Liver (tissue), 9 donors: ENCODE results near the gene ARHGEF40. TPM values are rescaled to one million over a fixed set of nuclear protein-coding genes. Genes with fewer than 3 reads are reported as not detected.

Experiments
- DNase-seq: peaks from one replicate; pipeline ENCODE4 v3.0.0-alpha.2; 2017; ENCODE audit warnings: low spot score
- H3K27ac ChIP-seq, 2 donors: one replicate each; pipeline ENCODE4 v1.7.0; 2013; ENCODE audit warnings: inconsistent platforms in 2 of 2, low read length in 2 of 2, control low read depth in 1 of 2, low read depth in 1 of 2, mild to moderate bottlenecking in 1 of 2
- H3K27me3 ChIP-seq, 4 donors: one replicate each; pipeline versions ENCODE4 v1.6.1 to v1.7.0; 2013; ENCODE audit warnings: low read length in 3 of 4, inconsistent platforms in 1 of 4, mild to moderate bottlenecking in 1 of 4, moderate library complexity in 1 of 4; ENCODE audit not compliant: control insufficient read depth in 4 of 4, insufficient read depth in 4 of 4
- H3K36me3 ChIP-seq, 4 donors: one replicate each; pipeline versions ENCODE4 v1.6.1 to v1.7.0; 2013; ENCODE audit warnings: low read length in 3 of 4, mild to moderate bottlenecking in 3 of 4, low read depth in 1 of 4, moderate library complexity in 1 of 4; ENCODE audit not compliant: control insufficient read depth in 4 of 4, insufficient read depth in 3 of 4
- H3K4me1 ChIP-seq, 4 donors: one replicate each; pipeline versions ENCODE4 v1.6.1 to v1.7.0; 2013; ENCODE audit warnings: low read length in 3 of 4, mild to moderate bottlenecking in 3 of 4, moderate library complexity in 1 of 4; ENCODE audit not compliant: control insufficient read depth in 4 of 4, insufficient read depth in 4 of 4
- H3K4me3 ChIP-seq, 3 donors: one replicate each; pipeline versions ENCODE4 v1.6.1 to v1.7.0; 2013; ENCODE audit warnings: low read length in 3 of 3, control low read depth in 1 of 3, low read depth in 1 of 3, mild to moderate bottlenecking in 1 of 3
- H3K9ac ChIP-seq, 2 donors: one replicate each; pipeline ENCODE4 v1.7.0; 2013; ENCODE audit warnings: low read length in 2 of 2, mild to moderate bottlenecking in 2 of 2, moderate library complexity in 2 of 2, control low read depth in 1 of 2, low read depth in 1 of 2
- H3K9me3 ChIP-seq, 4 donors: one replicate each; pipeline versions ENCODE4 v1.6.1 to v1.7.0; 2013; ENCODE audit warnings: low read length in 3 of 4; ENCODE audit not compliant: control insufficient read depth in 4 of 4
- ATF3 ChIP-seq: IDR thresholded peaks from 2 replicates; pipeline ENCODE4 v1.6.1; 2016; ENCODE audit warnings: antibody characterized with exemption
- CTCF ChIP-seq: fragments of 150-350 bp; IDR thresholded peaks from 2 replicates; pipeline ENCODE4 v1.5.1; 2017; ENCODE audit warnings: improper control_type of control experiment, low read depth, low read length; ENCODE audit not compliant: missing input control
- EGR1 ChIP-seq, 2 donors: IDR thresholded peaks; 2 replicates each; pipeline ENCODE4 v1.6.1; 2016 to 2018; ENCODE audit warnings: antibody characterized with exemption in 2 of 2, low read depth in 2 of 2
- FOXA1 ChIP-seq: IDR thresholded peaks from 2 replicates; pipeline ENCODE4 v1.6.1; 2016; ENCODE audit warnings: antibody characterized with exemption
- FOXA2 ChIP-seq: IDR thresholded peaks from 2 replicates; pipeline ENCODE4 v1.6.1; 2016; ENCODE audit warnings: antibody characterized with exemption
- GABPA ChIP-seq, 2 donors: IDR thresholded peaks in 1 of 2; conservative IDR thresholded peaks in 1 of 2; 2 replicates each; pipeline ENCODE4 v1.6.1; 2016; ENCODE audit warnings: antibody characterized with exemption in 2 of 2, mild to moderate bottlenecking in 1 of 2, moderate library complexity in 1 of 2
- HNF4A ChIP-seq, 2 donors: conservative IDR thresholded peaks; 2 replicates each; pipeline ENCODE4 v1.6.1; 2016; ENCODE audit warnings: antibody characterized with exemption in 2 of 2, mild to moderate bottlenecking in 2 of 2
- HNF4G ChIP-seq: IDR thresholded peaks from 2 replicates; pipeline ENCODE4 v1.6.1; 2016; ENCODE audit warnings: antibody characterized with exemption
- JUND ChIP-seq, 2 donors: IDR thresholded peaks; 2 replicates each; pipeline ENCODE4 v1.6.1; 2016; ENCODE audit warnings: antibody characterized with exemption in 2 of 2
- MAX ChIP-seq: IDR thresholded peaks from 2 replicates; pipeline ENCODE4 v1.6.1; 2016; ENCODE audit warnings: antibody characterized with exemption
- RAD21 ChIP-seq, 2 donors: IDR thresholded peaks; 2 replicates each; pipeline ENCODE4 v1.6.1; 2016; ENCODE audit warnings: antibody characterized with exemption in 2 of 2, mild to moderate bottlenecking in 2 of 2
- REST ChIP-seq: IDR thresholded peaks from 2 replicates; pipeline ENCODE4 v1.6.1; 2016; ENCODE audit warnings: antibody characterized with exemption, mild to moderate bottlenecking
- RXRA ChIP-seq, 2 donors: IDR thresholded peaks; 2 replicates each; pipeline ENCODE4 v1.6.1; 2017 to 2018; ENCODE audit warnings: antibody characterized with exemption in 2 of 2, mild to moderate bottlenecking in 1 of 2
- SP1 ChIP-seq: IDR thresholded peaks from 2 replicates; pipeline ENCODE4 v1.6.1; 2018; ENCODE audit warnings: antibody characterized with exemption, mild to moderate bottlenecking
- TAF1 ChIP-seq: conservative IDR thresholded peaks from 2 replicates; pipeline ENCODE4 v1.6.1; 2016; ENCODE audit warnings: antibody characterized with exemption, mild to moderate bottlenecking
- YY1 ChIP-seq: IDR thresholded peaks from 2 replicates; pipeline ENCODE4 v1.6.1; 2016; ENCODE audit warnings: antibody characterized with exemption, mild to moderate bottlenecking
- ZBTB33 ChIP-seq: IDR thresholded peaks from 2 replicates; pipeline ENCODE4 v1.6.1; 2016; ENCODE audit warnings: antibody characterized with exemption
- WGBS: extraction: QIAGEN DNeasy Blood & Tissue Kit; methylation state at CpG from one replicate; pipeline ENCODE4 v1.1.7; 2013; 5-methylcytosine and 5-hydroxymethylcytosine counted together
- polyA plus RNA-seq, 2 donors: library from polyadenylated mRNA; stranded (reverse) in 1 of 2; unstranded in 1 of 2; fragments of 200-250 nt in 1 of 2; fragments of >200 nt in 1 of 2; fragmentation: Nextera tagmentation in 1 of 2; extraction: Ambion mirVana in 1 of 2; gene quantifications; one replicate each; pipeline versions ENCODE4 v1.2.1 to v1.2.3, GENCODE V29; 2013 to 2015
- total RNA-seq, 2 donors: library from RNA; depleted of rRNA; stranded (reverse); fragments of >200 nt; gene quantifications; one replicate each; pipeline ENCODE4 v1.2.3, GENCODE V29; 2014
- donor health status: healthy.
- donor health status: healthy.
- donor health status: healthy.
- donor health status: healthy.
- donor health status: healthy.

ARHGEF40 gene
- total and polyA plus RNA-seq, 4 donors, result 9.3 to 42.5 (median 16.9) TPM

- WGBS, result 90% methylated on average over 26 of the region's 26 CpGs
- TF ChIP-seq JUND (IDR thresholded peaks at IDR 0.05) (no peak), ATF3 (no peak), REST (no peak), TAF1 (no peak), MAX (no peak), FOXA2 (no peak), CTCF (no peak), FOXA1 (no peak), RAD21 (IDR thresholded peaks at IDR 0.05) (no peak), SP1 (no peak), ZBTB33 (no peak), EGR1 (IDR thresholded peaks at IDR 0.05; ENCODE audit: low read depth in 2 of 2) (no peak), RXRA (IDR thresholded peaks at IDR 0.05) (no peak), YY1 (no peak), HNF4G (no peak), GABPA (IDR thresholded peaks at IDR 0.05 in 1 of 2, conservative IDR thresholded peaks at IDR 0.05 in 1 of 2) (no peak), HNF4A (conservative IDR thresholded peaks at IDR 0.05) (no peak)
- no peak overlapping the region for H3K9ac ChIP-seq
- no peak overlapping the region for H3K4me3 ChIP-seq
- H3K36me3 ChIP-seq, result peaks cover 5 to 45% (median 25%) of the 10 kb centered on the region in 4 donors
- peaks cover 2 to 30% (median 19%) of the 10 kb centered on the region in 4 donors for H3K4me1 ChIP-seq
- no peaks in the 10 kb centered on the region for H3K27me3 ChIP-seq
- H3K27ac ChIP-seq, result no peak overlapping the region
- H3K9me3 ChIP-seq, result no peaks in the 10 kb centered on the region
- no peak for DNase-seq
Measured at GRCh38 chr14:21074398-21075272, 4.5 kb downstream of the ARHGEF40 start.
